Measurements from ENCODE around the gene MCC.

The MCC gene

GRCh38 chr5:113329981-113330380 is 158.3 kb downstream of the MCC start:
- no peak for DNase-seq (ENCODE audit: low read depth in 3 of 3, low spot score in 1 of 3)

DNA sequence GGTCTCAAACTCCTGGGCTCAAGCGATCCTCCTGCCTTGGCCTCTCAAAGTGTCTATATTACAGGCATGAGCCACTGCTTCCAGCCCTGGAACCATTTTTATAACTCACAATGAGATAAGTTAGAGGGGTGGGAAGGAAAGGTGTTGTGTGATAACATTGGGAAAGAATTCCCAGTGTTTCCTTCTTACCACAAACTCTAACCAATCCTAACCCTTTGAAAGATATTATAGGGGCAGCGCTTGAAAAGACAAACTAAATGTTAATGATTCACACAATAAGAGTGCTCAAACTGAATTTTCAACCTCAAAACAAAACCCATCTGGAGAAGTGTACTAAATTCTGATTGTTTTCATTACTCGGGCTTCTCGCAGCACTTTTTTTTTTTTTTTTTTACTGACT is 163.2 kb downstream of the MCC start:
- no peak for DNase-seq (ENCODE audit: low read depth in 3 of 3, low spot score in 1 of 3)

DNA sequence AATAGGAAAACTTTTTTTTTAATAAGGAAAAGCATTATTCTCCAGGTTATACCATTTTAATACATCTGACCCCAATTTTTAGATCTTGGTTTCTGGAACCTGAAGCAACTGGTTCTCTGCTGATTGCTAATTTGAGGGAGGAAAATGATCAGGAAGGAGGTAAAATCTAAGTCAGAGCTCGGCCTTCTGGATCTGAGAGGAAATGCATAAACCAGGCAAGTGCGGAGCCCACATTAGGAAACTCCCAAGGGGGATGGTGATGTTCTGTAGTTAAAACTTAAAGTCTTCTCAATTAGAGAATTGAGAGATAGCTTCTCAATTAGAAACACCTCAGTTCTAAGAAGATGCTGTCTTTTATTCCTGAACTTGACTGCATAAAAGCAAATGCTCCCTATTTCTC is 167.0 kb downstream of the MCC start:
- no peak for DNase-seq (ENCODE audit: low read depth in 3 of 3, low spot score in 1 of 3)

GRCh38 chr5:113320273-113320780 is 167.9 kb downstream of the MCC start:
- no peak for DNase-seq (ENCODE audit: low read depth in 3 of 3, low spot score in 1 of 3)

GRCh38 chr5:113319256-113320053 is 168.8 kb downstream of the MCC start:
- no peak for DNase-seq (ENCODE audit: low read depth in 3 of 3, low spot score in 1 of 3)

- DNase-seq (ENCODE audit: low read depth in 3 of 3, low spot score in 1 of 3) = no peak
These were observed 170.6 kb downstream of the MCC start for GRCh38 chr5:113317636-113318035.

GRCh38 chr5:113311301-113311700 is 177.0 kb downstream of the MCC start:
- DNase-seq (ENCODE audit: low read depth in 3 of 3, low spot score in 1 of 3) = no peak

DNA sequence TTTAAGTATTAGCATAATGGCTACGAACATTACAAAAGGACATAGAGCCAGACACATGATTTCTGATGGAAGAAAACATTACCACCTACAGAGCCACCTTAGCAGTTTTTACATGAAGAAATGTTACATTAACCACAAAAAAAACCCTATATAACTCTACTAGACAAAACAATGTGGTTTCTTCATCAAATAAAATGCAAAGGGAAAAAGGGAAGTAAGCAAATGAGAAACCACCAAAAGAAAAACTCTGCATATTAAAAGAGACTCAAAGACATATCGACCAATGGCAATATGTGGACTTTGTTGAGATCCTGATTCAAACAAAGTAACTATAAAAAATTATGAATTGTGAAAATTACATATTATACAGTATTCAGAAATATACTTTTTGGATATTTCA is 186.1 kb downstream of the MCC start:
- DNase-seq (ENCODE audit: low read depth in 3 of 3, low spot score in 1 of 3) = no peak

DNA sequence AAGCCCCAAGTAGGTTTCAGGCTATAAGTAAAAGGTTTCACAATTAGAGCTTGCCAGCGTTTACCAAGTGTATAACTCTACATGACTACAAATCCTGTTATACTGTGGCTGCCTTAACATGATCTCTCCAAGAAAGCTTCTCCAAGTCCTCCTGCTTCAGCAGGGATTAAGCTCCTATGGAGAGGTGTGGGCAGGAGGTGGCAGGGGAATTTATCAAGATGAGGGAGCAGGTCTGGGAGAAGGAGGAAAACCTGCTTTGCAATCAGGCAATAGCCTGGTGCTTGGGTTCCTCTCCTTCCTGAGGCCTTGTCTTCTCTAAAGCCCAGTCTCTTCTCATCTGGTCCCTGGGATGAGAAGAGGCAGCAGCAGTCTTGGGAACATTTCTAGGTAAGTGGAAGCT is 188.7 kb downstream of the MCC start:
- DNase-seq (ENCODE audit: low read depth in 3 of 3, low spot score in 1 of 3) = no peak

GRCh38 chr5:113296676-113297075 is 191.6 kb downstream of the MCC start:
- DNase-seq (ENCODE audit: low read depth in 3 of 3, low spot score in 1 of 3) = no peak

DNA sequence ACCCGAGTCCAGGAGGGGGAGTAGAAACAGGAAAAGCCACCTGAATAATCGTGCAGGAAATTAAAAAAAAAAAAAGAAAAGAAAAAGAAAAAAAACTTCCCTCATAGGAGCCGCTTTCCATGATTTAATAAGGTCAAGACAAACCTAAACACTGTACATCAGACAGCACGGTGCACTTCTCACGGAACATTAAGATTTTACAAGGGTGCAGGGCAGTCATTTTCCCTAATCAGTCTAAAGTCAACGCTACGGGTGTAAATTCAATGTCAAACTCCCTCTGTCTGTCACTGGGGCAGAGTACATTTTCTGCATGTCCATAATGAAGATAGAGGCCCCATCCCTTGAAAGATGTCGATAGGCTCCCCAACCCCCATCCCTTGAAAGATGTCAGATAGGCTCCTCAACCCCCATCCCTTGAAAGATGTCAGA is 193.1 kb downstream of the MCC start:
- DNase-seq (ENCODE audit: low read depth in 3 of 3, low spot score in 1 of 3) = no peak

- peak; percentile 17 to 45 (median 40) for DNase-seq (ENCODE audit: low read depth in 3 of 3, low spot score in 1 of 3)
These were observed 193.7 kb downstream of the MCC start for GRCh38 chr5:113294311-113295110.

DNA sequence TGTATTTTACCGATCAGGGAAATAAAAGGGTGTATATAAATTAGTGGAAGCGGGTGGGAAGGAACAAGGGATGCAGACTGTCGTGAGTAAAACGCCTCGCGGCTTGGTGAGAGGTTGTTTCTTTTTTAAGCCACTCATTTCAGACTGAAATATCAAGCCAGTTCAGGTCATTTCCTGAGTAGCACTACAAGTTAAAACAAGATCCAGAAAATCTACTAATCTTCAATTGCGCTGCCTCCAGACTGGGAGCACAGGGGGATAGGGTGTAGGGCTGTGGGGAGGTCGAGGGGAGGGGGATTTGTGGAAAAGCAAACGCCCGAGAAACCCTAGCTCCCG is 194.3 kb downstream of the MCC start:
- DNase-seq (ENCODE audit: low read depth in 3 of 3, low spot score in 1 of 3) = no peak

GRCh38 chr5:113293068-113293974 is 194.9 kb downstream of the MCC start:
- no peak for DNase-seq (ENCODE audit: low read depth in 3 of 3, low spot score in 1 of 3)

GRCh38 chr5:113292462-113292861 is 195.8 kb downstream of the MCC start:
- DNase-seq (ENCODE audit: low read depth in 3 of 3, low spot score in 1 of 3) = no peak

- DNase-seq (ENCODE audit: low read depth in 3 of 3, low spot score in 1 of 3) = no peak
These were observed 204.7 kb downstream of the MCC start for GRCh38 chr5:113283558-113283957.

DNA sequence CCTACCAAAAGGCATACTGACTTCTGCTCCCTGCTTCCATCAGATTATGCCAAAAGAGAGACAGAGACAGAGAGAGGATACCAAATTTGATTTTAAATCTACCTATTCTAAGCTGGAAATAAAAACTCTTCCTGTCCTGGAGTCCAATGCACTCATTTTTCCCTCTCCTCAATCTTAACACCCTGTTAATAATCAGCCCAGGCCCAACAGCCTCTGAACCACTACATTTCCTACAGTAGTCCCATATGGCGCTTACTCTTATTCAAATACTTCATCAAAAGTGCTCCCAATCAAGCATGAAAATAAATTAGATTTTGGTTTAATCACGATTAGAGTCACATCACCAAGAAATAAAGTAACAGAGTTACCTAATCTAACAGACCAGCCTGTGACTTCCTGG is 205.8 kb downstream of the MCC start:
- DNase-seq (ENCODE audit: low read depth in 3 of 3, low spot score in 1 of 3) = no peak

DNA sequence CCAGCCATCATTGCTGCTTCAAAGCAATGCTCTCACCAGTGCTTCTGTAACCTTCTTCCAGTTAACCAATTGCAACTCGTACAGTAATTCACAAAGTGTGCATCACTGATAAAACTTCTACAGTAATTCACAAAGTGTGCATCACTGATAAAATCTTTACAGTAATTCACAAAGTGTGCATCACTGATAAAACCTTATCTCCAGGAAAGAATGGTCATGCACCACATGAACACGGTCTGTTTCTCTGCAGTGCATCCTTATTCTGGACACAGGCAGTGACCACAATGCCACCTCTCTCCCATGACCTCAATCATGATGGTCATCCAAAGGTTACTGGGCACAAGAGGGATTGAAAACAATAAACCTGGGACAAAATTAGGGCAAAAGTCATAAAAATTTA is 207.1 kb downstream of the MCC start:
- DNase-seq (ENCODE audit: low read depth in 3 of 3, low spot score in 1 of 3) = no peak

DNA sequence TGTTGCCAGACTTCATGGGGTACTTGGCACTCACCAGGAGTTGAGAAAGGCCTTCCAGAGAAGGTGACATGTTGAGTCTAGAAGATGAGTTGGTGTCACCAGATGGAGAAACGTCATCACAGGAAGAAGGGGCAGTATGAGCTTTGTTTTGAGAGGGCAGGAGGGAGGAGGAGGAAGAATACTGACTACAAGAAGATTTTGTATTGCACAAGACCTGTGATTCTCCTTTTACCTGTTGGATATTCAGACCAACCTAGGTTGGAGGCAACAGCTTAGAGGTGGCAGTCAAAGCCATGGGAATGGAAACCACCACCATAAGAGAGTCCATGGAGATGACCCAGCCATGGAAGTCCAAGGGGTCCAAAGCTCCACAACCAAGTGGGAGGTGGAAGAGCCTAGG is 207.7 kb downstream of the MCC start:
- no peak for DNase-seq (ENCODE audit: low read depth in 3 of 3, low spot score in 1 of 3)

- DNase-seq (ENCODE audit: low read depth in 3 of 3, low spot score in 1 of 3) = no peak
These were observed 209.3 kb downstream of the MCC start for GRCh38 chr5:113278976-113279375.

DNA sequence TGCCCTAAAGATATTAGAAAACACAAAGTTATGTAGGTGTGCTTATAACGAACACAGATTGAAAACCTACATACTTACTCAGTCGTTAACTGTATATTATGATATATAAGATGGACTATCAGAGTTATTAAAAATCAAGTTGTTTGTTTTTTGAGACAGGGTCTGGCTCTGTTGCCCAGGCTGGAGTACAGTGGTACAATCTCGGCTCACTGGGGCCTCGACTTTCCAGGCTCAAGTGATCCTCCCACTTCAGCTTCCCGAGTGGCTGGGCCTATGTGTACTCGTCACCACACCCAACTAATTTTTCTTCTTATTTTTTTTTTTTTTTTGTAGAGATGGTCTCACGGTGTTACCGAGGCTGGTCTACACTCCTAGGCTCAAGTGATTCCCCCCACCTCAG is 211.8 kb downstream of the MCC start:
- no peak for DNase-seq (ENCODE audit: low read depth in 3 of 3, low spot score in 1 of 3)

Measured in stimulated activated CD4-positive, alpha-beta T cell treated with anti-CD3 and anti-CD28 coated beads, TNF-alpha, amount 100 ng/mL, for 1 hour (primary cell).